ENCODE measurements around the gene ELOVL6. TPM values are rescaled to one million over a fixed set of nuclear protein-coding genes. Genes with fewer than 3 reads are reported as not detected.
A peak's percentile ranks its signal among the peaks of the same experiment; 100 is the strongest.

ELOVL6 gene
- total and polyA plus RNA-seq, 9 of the 15 experiments (the other 6 are each of a cell fraction or from before 2014, with no cell fraction given) = 18.3 to 82.6 (median 46.0) TPM

DNA sequence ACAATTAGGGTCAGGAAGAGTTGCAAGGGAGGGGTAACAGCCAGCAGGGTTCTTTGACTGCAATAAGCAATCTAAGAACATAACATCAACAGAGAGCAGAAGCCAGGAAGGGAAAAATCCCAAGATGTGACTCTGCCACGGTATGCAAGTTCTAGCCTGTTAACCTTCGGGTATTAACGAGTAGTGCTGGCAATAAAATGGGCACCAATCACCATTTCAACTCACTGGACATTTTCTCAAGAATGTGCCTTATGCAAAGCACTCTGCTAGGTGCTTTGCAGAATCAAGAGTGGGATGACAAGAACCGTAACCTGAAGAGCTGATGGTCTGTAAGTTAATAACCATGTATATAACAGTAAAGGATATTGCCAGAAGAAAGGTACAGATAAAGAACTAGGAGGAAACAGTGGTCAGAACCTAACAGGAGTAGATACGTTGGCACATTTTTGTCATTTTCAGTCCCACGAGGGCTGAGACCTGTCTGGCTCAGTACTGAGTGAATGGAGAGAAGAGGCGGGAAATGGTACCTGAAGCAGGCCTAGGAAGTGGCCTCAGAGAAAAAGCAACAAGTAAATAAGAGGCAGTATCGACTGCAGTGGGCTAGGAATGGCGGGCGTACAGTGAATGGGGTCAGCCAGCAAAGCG is 2.7 kb downstream of the ELOVL6 start (continued):
- TF ChIP-seq, protein P1, sequence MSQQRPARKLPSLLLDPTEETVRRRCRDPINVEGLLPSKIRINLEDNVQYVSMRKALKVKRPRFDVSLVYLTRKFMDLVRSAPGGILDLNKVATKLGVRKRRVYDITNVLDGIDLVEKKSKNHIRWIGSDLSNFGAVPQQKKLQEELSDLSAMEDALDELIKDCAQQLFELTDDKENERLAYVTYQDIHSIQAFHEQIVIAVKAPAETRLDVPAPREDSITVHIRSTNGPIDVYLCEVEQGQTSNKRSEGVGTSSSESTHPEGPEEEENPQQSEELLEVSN (IDR thresholded peaks at IDR 0.05; ENCODE audit: borderline replicate concordance in 1 of 2, extremely low read depth in 1 of 2, insufficient read depth in 1 of 2, insufficient read length in 1 of 2, low read depth in 1 of 2, low read length in 1 of 2, poor library complexity in 1 of 2, severe bottlenecking in 1 of 2) = peak in 1 of 2 experiments; percentile 38
- TF ChIP-seq RBM39 (optimal IDR thresholded peaks at IDR 0.05; ENCODE audit: low read depth, low read length) (peak; percentile 49), HDAC1 (IDR thresholded peaks at IDR 0.05) (no peak), YY1 (IDR thresholded peaks at IDR 0.05; ENCODE audit: borderline replicate concordance in 1 of 3, control insufficient read depth in 1 of 3, extremely low read depth in 1 of 3, insufficient read depth in 3 of 3, insufficient read length in 1 of 3, insufficient replicate concordance in 2 of 3, low read depth in 1 of 3, low read length in 2 of 3) (peak in 1 of 3 experiments; percentile 76), NFE2L1 (tag; IDR thresholded peaks at IDR 0.05; ENCODE audit: borderline replicate concordance, low read depth) (no peak), JUND (IDR thresholded peaks at IDR 0.05; ENCODE audit: borderline replicate concordance, low read depth, low read length) (no peak), JUND (tag; IDR thresholded peaks at IDR 0.05; ENCODE audit: borderline replicate concordance, low read depth, low read length) (no peak; the same call in 2 of the 3 replicates), NONO (IDR thresholded peaks at IDR 0.05; ENCODE audit: low read depth in 2 of 2, low read length in 1 of 2) (peak in 1 of 2 experiments; percentile 22; a peak in 1 of 4 replicates), MCM3 (IDR thresholded peaks at IDR 0.05) (no peak), FOS (IDR thresholded peaks at IDR 0.05; ENCODE audit: extremely low read depth, insufficient read length) (no peak), U2AF1 (optimal IDR thresholded peaks at IDR 0.05; ENCODE audit: low read depth, low read length) (no peak), ZBTB26 (CRISPR knock-in tag; IDR thresholded peaks at IDR 0.05) (peak; percentile 61; the same call in 1 of the 2 replicates)
- TF ChIP-seq, protein P2, sequence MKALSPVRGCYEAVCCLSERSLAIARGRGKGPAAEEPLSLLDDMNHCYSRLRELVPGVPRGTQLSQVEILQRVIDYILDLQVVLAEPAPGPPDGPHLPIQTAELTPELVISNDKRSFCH (CRISPR knock-in tag; IDR thresholded peaks at IDR 0.05) = no peak
- TF ChIP-seq, protein P2 (tag; IDR thresholded peaks at IDR 0.05) = peak; percentile 40; the same call in 1 of the 2 replicates
- TF ChIP-seq, protein P3, sequence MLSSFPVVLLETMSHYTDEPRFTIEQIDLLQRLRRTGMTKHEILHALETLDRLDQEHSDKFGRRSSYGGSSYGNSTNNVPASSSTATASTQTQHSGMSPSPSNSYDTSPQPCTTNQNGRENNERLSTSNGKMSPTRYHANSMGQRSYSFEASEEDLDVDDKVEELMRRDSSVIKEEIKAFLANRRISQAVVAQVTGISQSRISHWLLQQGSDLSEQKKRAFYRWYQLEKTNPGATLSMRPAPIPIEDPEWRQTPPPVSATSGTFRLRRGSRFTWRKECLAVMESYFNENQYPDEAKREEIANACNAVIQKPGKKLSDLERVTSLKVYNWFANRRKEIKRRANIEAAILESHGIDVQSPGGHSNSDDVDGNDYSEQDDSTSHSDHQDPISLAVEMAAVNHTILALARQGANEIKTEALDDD (IDR thresholded peaks at IDR 0.05) = peak; percentile 9; the same call in 1 of the 2 replicates
